AG04450 (cell line): ENCODE results near the gene TPCN2. TPM values are rescaled to one million over a fixed set of nuclear protein-coding genes. Genes with fewer than 3 reads are reported as not detected.

Experiments
- CTCF ChIA-PET: fragments of 300-600, 350-600 bp; formaldehyde crosslinking; extraction: SDS; loops from one replicate; lab custom pipeline; 2022; ENCODE audit warnings: antibody characterized with exemption, inconsistent platforms; lab: Charles Lee
- POLR2A ChIA-PET: fragments of 350-600 bp; formaldehyde crosslinking; extraction: SDS; loops from one replicate; lab custom pipeline; 2021; ENCODE audit warnings: antibody characterized with exemption, inconsistent platforms; lab: Yijun Ruan, JAX
- DNase-seq: peaks from one replicate; pipeline ENCODE4 v3.0.0-alpha.2; 2011; ENCODE audit warnings: low read depth, low spot score
- H3K27ac ChIP-seq: one replicate; pipeline ENCODE4 v1.5.1; 2012; ENCODE audit warnings: low read depth, low read length, control low read depth
- H3K27me3 ChIP-seq: one replicate; pipeline ENCODE4 v1.6.0; 2012; ENCODE audit warnings: low read length; ENCODE audit not compliant: control insufficient read depth, insufficient read depth
- H3K4me3 ChIP-seq: 2 replicates; pipeline ENCODE4 v1.5.1; 2011; ENCODE audit warnings: mild to moderate bottlenecking, low read depth, low read length, control low read depth
- H3K9me3 ChIP-seq: 2 replicates; pipeline ENCODE4 v1.5.1; 2012; ENCODE audit warnings: low read length; ENCODE audit not compliant: control insufficient read depth, insufficient read depth
- polyA plus RNA-seq: library from polyadenylated mRNA; depleted of rRNA; stranded (reverse); fragments of >200 nt; gene quantifications from 2 replicates; pipeline ENCODE4 v1.2.3, GENCODE V29; 2011; rRNA removed
- small RNA-seq: library from RNA; depleted of rRNA; stranded (forward); fragments of <200 nt; gene quantifications from one replicate; pipeline ENCODE3, GENCODE V24; 2012; ENCODE audit warnings: low read depth; ENCODE audit not compliant: insufficient read length
- TF ChIP-seq, protein P1 (sequence below): IDR thresholded peaks from 2 replicates; pipeline ENCODE4 v1.5.1; 2011; ENCODE audit warnings: low read depth, low read length, control low read depth, inconsistent platforms

The TPCN2 gene
- polyA plus RNA-seq, 1 experiment = 6.4 TPM

DNA sequence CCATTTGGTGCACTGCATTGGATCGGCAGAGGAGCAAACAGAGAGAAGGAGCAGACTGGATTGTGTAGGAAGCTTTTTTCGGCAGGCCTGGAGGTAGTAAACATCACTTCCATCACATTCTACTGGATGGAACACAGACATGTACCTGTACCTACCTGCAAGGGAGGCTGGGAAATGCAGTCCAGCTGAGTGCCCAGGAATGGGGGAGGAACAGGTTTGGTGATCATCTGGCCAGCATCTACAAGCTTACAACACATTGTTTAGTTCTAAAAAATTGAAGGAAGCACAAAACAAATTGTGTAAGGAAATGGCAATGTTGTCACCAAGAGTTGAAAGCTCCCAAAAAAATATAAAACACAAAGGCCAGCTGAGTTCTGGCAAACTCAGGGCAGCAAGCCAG lies 126.1 kb downstream of the TPCN2 start:
- ChIA-PET CTCF (no interaction called here), POLR2A (no interaction called here)
- DNase-seq = no peak
- Histone ChIP-seq H3K9me3 (peaks cover 16% of the 10 kb centered on the region), H3K27ac (no peak overlapping the region), H3K27me3 (peaks cover 2% of the 10 kb centered on the region), H3K4me3 (no peak overlapping the region)
- TF ChIP-seq, protein P1, sequence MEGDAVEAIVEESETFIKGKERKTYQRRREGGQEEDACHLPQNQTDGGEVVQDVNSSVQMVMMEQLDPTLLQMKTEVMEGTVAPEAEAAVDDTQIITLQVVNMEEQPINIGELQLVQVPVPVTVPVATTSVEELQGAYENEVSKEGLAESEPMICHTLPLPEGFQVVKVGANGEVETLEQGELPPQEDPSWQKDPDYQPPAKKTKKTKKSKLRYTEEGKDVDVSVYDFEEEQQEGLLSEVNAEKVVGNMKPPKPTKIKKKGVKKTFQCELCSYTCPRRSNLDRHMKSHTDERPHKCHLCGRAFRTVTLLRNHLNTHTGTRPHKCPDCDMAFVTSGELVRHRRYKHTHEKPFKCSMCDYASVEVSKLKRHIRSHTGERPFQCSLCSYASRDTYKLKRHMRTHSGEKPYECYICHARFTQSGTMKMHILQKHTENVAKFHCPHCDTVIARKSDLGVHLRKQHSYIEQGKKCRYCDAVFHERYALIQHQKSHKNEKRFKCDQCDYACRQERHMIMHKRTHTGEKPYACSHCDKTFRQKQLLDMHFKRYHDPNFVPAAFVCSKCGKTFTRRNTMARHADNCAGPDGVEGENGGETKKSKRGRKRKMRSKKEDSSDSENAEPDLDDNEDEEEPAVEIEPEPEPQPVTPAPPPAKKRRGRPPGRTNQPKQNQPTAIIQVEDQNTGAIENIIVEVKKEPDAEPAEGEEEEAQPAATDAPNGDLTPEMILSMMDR = no peak

DNA sequence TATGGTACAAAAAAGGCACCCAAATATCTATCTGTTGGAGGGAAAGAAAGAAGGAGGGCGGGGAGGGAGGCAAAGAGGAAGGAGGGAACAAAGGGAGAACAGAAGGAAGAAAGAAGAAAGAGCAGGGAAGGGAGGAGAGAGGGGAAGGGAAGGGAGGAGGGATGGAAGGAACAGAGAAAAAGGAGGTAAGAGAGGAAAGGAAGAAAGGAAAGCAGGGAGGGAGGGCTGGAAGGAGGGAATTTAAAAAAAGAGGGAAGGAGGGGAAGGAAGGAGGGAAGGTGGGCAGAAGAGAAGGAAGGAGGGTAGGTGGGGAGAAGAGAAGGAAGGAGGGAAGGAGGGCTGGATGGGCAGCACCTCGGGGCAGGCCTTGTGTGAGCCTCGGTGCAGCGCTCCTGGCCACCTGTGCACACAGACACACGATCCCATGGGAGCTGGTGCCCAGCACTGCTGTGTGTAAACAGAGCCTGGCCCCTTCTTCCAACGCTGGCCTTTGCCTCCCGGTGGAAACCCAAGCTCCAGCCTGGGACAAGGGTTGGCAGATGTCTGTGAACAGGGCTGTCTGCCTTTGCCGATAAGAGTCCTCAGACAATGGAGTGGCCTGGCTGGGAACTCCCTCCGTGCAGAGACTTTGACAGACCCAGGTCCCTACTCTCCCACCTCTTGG lies 130.2 kb downstream of the TPCN2 start:
- H3K9me3 ChIP-seq = peaks cover 28% of the 10 kb centered on the region
- TF ChIP-seq, protein P1 = no peak
- H3K4me3 ChIP-seq = no peak overlapping the region
- no peak overlapping the region for H3K27ac ChIP-seq
- ChIA-PET CTCF (no interaction called here), POLR2A (no interaction called here)
- no peak for DNase-seq
- H3K27me3 ChIP-seq = peaks cover 8% of the 10 kb centered on the region

DNA sequence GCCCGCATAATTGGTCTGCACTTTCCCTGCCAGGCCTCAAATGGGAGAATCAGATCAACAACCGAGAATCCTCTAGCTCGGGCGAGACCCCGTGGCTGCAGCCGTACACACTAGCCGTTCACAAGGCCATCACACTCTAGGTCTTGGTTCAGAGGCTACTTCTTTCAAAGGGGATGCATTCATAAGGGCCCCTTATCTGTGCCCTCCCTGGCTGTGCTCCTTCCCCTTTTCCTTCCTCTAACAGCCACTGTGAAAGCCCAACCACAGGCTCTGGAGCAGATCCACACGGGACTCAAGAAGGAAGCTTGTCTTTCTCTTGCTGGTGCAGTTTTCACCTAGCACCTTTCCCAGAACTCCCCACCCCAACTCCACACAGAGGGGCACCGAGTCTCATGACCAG lies 131.5 kb downstream of the TPCN2 start:
- no peak for DNase-seq
- peaks cover 12% of the 10 kb centered on the region for H3K27me3 ChIP-seq
- H3K4me3 ChIP-seq = no peak overlapping the region
- ChIA-PET POLR2A (no interaction called here), CTCF (no interaction called here)
- H3K27ac ChIP-seq = no peak overlapping the region
- H3K9me3 ChIP-seq = peaks cover 23% of the 10 kb centered on the region
- TF ChIP-seq, protein P1 = no peak

DNA sequence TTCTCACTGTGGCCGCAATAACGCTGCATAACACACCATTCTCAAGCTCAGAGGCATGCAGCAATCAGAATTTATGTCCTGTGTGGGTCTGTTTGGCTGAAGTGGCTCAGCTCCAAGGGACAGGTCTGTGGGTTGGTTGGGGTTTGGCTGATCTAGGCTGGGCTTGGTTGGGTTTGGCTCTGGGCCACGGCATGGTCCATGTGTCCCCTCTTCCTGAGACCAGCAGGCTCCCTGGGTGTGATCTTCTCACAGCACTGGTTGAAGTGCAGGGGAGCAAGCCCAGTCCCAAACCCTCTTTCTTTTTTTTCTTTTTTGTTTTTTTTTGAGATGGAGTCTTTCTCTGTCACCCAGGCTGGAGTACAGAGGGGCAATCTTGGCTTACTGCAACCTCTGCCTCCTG lies 132.0 kb downstream of the TPCN2 start:
- no peak for DNase-seq
- ChIA-PET POLR2A (no interaction called here), CTCF (no interaction called here)
- Histone ChIP-seq H3K27me3 (peaks cover 12% of the 10 kb centered on the region), H3K27ac (no peak overlapping the region), H3K9me3 (peaks cover 19% of the 10 kb centered on the region), H3K4me3 (no peak overlapping the region)
- TF ChIP-seq, protein P1 = no peak

DNA sequence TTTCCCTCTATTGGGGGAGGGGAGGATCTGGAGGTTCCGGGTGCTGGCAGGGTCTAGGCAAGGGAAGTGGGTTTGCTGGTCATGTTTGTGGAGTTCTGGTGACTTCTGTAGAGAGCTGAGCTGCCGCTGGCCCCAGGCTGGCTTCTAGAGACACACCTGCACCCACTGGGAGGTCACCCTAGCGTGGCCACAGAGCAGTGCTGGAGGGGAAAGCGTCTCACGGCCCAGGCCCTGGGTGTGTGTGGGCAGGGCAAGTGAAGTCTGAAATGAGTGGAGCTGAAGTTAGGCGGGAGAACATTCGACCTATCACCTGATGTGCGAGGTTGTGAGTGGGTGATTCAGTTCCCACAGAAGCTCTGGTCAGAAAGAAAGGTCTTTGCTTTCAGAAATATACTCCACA lies 134.9 kb downstream of the TPCN2 start:
- ChIA-PET CTCF (no interaction called here), POLR2A (no interaction called here)
- no peak overlapping the region for H3K4me3 ChIP-seq
- H3K27me3 ChIP-seq = peaks cover 23% of the 10 kb centered on the region
- no peak overlapping the region for H3K27ac ChIP-seq
- peaks cover 29% of the 10 kb centered on the region for H3K9me3 ChIP-seq
- no peak for DNase-seq
- TF ChIP-seq, protein P1 = no peak

Small RNA genes within 50 kb of the gene (small RNA-seq; reads per million reads assigned to genes)
- gene MIR3164 = 1.1 reads per million

Other genes with a start within 250 kb of the TPCN2 start
- 12.4 and 18.9 TPM in 2 replicates for gene CPT1A, start 207.0 kb upstream of the TPCN2 start, polyA plus RNA-seq
- 36.4 and 46.8 TPM in 2 replicates for gene MRPL21, start 145.1 kb upstream of the TPCN2 start, polyA plus RNA-seq
- gene IGHMBP2, start 145.0 kb upstream of the TPCN2 start, polyA plus RNA-seq = 8.7 and 9.1 TPM in 2 replicates
- not detected in 2 replicates for gene MRGPRD, start 67.9 kb upstream of the TPCN2 start, polyA plus RNA-seq
- 28.6 and 34.4 TPM in 2 replicates for gene MRGPRF, start 35.7 kb upstream of the TPCN2 start, polyA plus RNA-seq
- gene SMIM38, start 107.0 kb downstream of the TPCN2 start, polyA plus RNA-seq = 0.09 and 0.10 TPM in 2 replicates
- gene MYEOV, start 245.2 kb downstream of the TPCN2 start, polyA plus RNA-seq = 1.6 and 3.3 TPM in 2 replicates